Keratinocyte (primary cell): ENCODE data around the gene OARD1.

Experiments
- CTCF ChIP-seq, 3 experiments: IDR thresholded peaks in 1 of 3; conservative IDR thresholded peaks in 1 of 3; optimal IDR thresholded peaks in 1 of 3; 2 replicates in 2 of 3; 3 replicates in 1 of 3; pipeline versions ENCODE3 to v1.5.1; 2011; ENCODE audit warnings: low read length in 3 of 3, mild to moderate bottlenecking in 3 of 3, moderate library complexity in 2 of 3, control low read depth in 1 of 3, inconsistent platforms in 1 of 3; ENCODE audit not compliant: insufficient read depth in 2 of 3; ENCODE audit errors: extremely low read depth in 1 of 3
- EZH2 ChIP-seq: IDR thresholded peaks from one replicate; pipeline ENCODE4 v1.6.1; 2012; ENCODE audit warnings: inconsistent platforms, mild to moderate bottlenecking, low read length, moderate library complexity

- no peak for TF ChIP-seq EZH2
- TF ChIP-seq CTCF (optimal IDR thresholded peaks at IDR 0.05 in 1 of 3, IDR thresholded peaks at IDR 0.05 in 1 of 3, conservative IDR thresholded peaks at IDR 0.05 in 1 of 3; ENCODE audit: extremely low read depth in 1 of 3, insufficient read depth in 2 of 3, low read length in 3 of 3) = no peak
These were observed 38.4 kb downstream of the OARD1 start for GRCh38 chr6:41033776-41034175.
